CD8-positive, alpha-beta memory T cell (primary cell): ENCODE measurements around the gene RIC3. TPM values are rescaled to one million over a fixed set of nuclear protein-coding genes. Genes with fewer than 3 reads are reported as not detected.
A peak's percentile ranks its signal among the peaks of the same experiment; 100 is the strongest.
"Not testable (repeated sequence)": the region's sequence is repeated elsewhere in the genome, so short reads cannot be mapped to it uniquely, and the experiment has no call there.

ENCODE experiments used
- CTCF ChIA-PET: fragments of 350-600 bp; sonication (Branson Sonifier 250); formaldehyde crosslinking; loops from one replicate; lab custom pipeline; 2021; ENCODE audit warnings: antibody characterized with exemption; lab: Charles Lee
- POLR2A ChIA-PET: fragments of 350-600 bp; sonication (Branson Sonifier 250); formaldehyde crosslinking; loops from one replicate; lab custom pipeline; 2021; ENCODE audit warnings: antibody characterized with exemption; lab: Charles Lee
- DNase-seq, 5 donors: peaks; one replicate each; pipeline versions ENCODE4 v3.0.0 to v3.0.0-alpha.2; 2020 to 2022; ENCODE audit warnings: mixed read lengths in 1 of 5
- H3K27ac ChIP-seq: one replicate; pipeline ENCODE4 v1.7.0; 2013; ENCODE audit warnings: low read depth, mild to moderate bottlenecking, low read length, moderate library complexity
- H3K27me3 ChIP-seq: 2 replicates; pipeline ENCODE4 v1.7.0; 2013; ENCODE audit warnings: low read length, mild to moderate bottlenecking; ENCODE audit not compliant: insufficient read depth, poor library complexity, severe bottlenecking
- H3K36me3 ChIP-seq: 2 replicates; pipeline ENCODE4 v1.7.0; 2013; ENCODE audit warnings: mild to moderate bottlenecking, low read length, moderate library complexity; ENCODE audit not compliant: insufficient read depth
- H3K4me1 ChIP-seq: 2 replicates; pipeline ENCODE4 v1.7.0; 2013; ENCODE audit warnings: mild to moderate bottlenecking, low read length, moderate library complexity; ENCODE audit not compliant: insufficient read depth
- H3K4me3 ChIP-seq: 2 replicates; pipeline ENCODE4 v1.7.0; 2013; ENCODE audit warnings: mild to moderate bottlenecking, low read length
- H3K9me3 ChIP-seq: 2 replicates; pipeline ENCODE4 v1.7.0; 2013; ENCODE audit warnings: mild to moderate bottlenecking, low read length
- H3K27ac Mint-ChIP-seq, 8 donors: one replicate each; pipeline ENCODE4 v1.8.0; 2020 to 2021; ENCODE audit warnings: mixed read lengths in 8 of 8, mild to moderate bottlenecking in 6 of 8, inconsistent platforms in 3 of 8, moderate library complexity in 3 of 8
- H3K27me3 Mint-ChIP-seq, 2 donors: one replicate each; pipeline ENCODE4 v1.8.0; 2020 to 2021; ENCODE audit warnings: mixed read lengths in 2 of 2, mild to moderate bottlenecking in 1 of 2, moderate library complexity in 1 of 2
- H3K36me3 Mint-ChIP-seq, 3 donors: one replicate each; pipeline ENCODE4 v1.8.0; 2020 to 2021; ENCODE audit warnings: mixed read lengths in 3 of 3, inconsistent platforms in 1 of 3, mild to moderate bottlenecking in 1 of 3
- H3K4me1 Mint-ChIP-seq, 3 donors: one replicate each; pipeline ENCODE4 v1.8.0; 2020 to 2021; ENCODE audit warnings: mixed read lengths in 3 of 3, inconsistent platforms in 1 of 3, mild to moderate bottlenecking in 1 of 3
- H3K4me3 Mint-ChIP-seq, 7 donors: one replicate each; pipeline ENCODE4 v1.8.0; 2020 to 2021; ENCODE audit warnings: mixed read lengths in 7 of 7, mild to moderate bottlenecking in 6 of 7, moderate library complexity in 4 of 7, inconsistent platforms in 2 of 7
- H3K9me3 Mint-ChIP-seq, 5 donors: one replicate each; pipeline ENCODE4 v1.8.0; 2020 to 2022; ENCODE audit warnings: mixed read lengths in 5 of 5, mild to moderate bottlenecking in 3 of 5, moderate library complexity in 2 of 5, inconsistent platforms in 1 of 5
- polyA plus RNA-seq: library from polyadenylated mRNA; unstranded; fragments of 300-500 nt; fragmentation: Illumina TruSeq; gene quantifications from one replicate; pipeline ENCODE4 v1.2.3, GENCODE V29; 2021
- total RNA-seq, 2 experiments: library from RNA; stranded (reverse); gene quantifications; one replicate each; pipeline ENCODE4 v1.2.3, GENCODE V29; 2021

Gene RIC3
- total and polyA plus RNA-seq, 3 experiments from 2014 or later: 1.5 to 11.8 (median 9.4) TPM

DNA sequence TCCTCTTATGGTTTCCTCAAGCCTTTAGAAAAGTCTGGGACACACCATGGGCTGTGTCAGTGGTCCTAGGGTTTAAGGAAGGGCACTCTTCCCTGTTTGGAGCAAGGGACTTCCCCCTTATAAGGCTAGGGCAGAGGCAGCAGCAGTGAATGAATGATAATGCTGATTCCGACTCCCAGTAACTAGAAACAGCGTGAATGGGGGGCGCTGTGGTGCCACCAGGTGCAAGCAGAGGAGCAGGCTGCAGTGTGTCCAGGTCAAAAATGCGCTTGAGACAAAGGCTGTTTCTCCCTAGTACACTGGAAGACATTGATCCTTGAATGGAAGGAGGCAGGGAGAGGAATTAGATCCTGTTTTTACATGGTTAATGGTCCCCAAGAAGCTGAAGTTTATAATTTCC lies 11.6 kb upstream of the RIC3 start:
- H3K27ac Mint-ChIP-seq: peak overlapping the region in 1 of 8 donors; percentile 54
- DNase-seq: no peak
- POLR2A ChIA-PET: no interaction called here

DNA sequence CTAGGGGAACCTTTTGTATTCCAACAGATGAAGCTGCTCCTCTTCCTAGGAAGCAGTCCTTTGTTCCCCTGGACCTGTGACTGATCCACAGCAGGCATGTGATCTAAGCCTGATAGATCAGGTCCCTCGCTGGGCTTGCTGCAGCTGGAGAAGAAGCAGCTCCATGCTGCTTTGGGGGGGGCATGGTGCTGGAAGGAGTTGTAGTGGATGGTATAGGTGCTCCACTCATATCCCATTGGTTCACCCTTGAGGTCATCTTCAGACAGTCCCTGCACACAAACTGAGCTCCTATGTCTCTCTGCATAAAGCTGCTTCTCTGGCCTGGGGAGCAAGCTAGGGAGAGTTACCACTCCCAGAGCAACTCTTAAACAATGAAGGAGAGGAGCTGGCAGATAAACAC lies 9.5 kb upstream of the RIC3 start:
- Mint-ChIP-seq H3K4me1 (no peaks in the 10 kb centered on the region), H3K36me3 (no peaks in the 10 kb centered on the region), H3K27ac (no peak overlapping the region), H3K9me3 (no peaks in the 10 kb centered on the region), H3K27me3 (peaks cover 6 to 7% of the 10 kb centered on the region in 2 donors), H3K4me3 (no peak overlapping the region)
- DNase-seq: no peak
- no peaks in the 10 kb centered on the region for H3K27me3 ChIP-seq
- H3K4me3 ChIP-seq: no peak overlapping the region
- no peaks in the 10 kb centered on the region for H3K4me1 ChIP-seq
- H3K27ac ChIP-seq: no peak overlapping the region
- no peaks in the 10 kb centered on the region for H3K9me3 ChIP-seq
- ChIA-PET POLR2A (no interaction called here), CTCF (interaction anchor here (0.8 kb wide), 1 partner anchor 15 kb away, joined by 3 read pairs; no protein-coding TSS in a partner anchor)
- no peaks in the 10 kb centered on the region for H3K36me3 ChIP-seq

More for the DNA sequence above, 11.6 kb upstream of the RIC3 start:
- H3K9me3 ChIP-seq: no peaks in the 10 kb centered on the region
- no peak overlapping the region for H3K4me3 ChIP-seq
- H3K4me1 Mint-ChIP-seq: no peaks in the 10 kb centered on the region
- no peak overlapping the region for H3K27ac ChIP-seq
- peaks cover 4 to 8% of the 10 kb centered on the region in 2 donors for H3K27me3 Mint-ChIP-seq
- H3K27me3 ChIP-seq: no peaks in the 10 kb centered on the region
- CTCF ChIA-PET: interaction anchor here (0.8 kb wide), 1 partner anchor 13 kb away, joined by 3 read pairs; no protein-coding TSS in a partner anchor
- no peaks in the 10 kb centered on the region for H3K36me3 ChIP-seq
- H3K4me1 ChIP-seq: no peaks in the 10 kb centered on the region
- no peak overlapping the region for H3K4me3 Mint-ChIP-seq
- H3K9me3 Mint-ChIP-seq: no peaks in the 10 kb centered on the region
- H3K36me3 Mint-ChIP-seq: no peaks in the 10 kb centered on the region

DNA sequence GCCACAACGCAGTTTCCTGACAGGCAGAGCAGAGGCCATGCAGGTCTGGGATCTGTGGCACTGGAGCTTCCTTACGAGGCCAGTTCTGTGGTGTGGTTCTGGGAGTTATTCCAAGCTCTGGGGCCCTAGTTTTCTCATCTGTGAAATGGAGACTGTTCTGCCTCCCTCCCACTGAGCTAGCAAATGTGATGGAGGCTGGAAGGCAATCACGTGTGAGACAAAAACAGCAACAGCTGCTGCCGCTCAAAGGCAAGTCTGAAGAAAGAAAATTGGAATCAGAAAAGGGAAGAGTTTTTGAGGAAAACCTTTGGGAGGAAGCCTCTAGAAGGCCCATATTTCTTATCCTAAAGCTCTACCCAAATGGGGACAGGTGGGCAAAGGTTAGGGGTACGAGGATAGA lies 8.3 kb upstream of the RIC3 start:
- DNase-seq: no peak
- H3K4me3 Mint-ChIP-seq: no peak overlapping the region
- Histone ChIP-seq H3K36me3 (no peaks in the 10 kb centered on the region), H3K4me1 (no peaks in the 10 kb centered on the region), H3K27me3 (no peaks in the 10 kb centered on the region), H3K9me3 (no peaks in the 10 kb centered on the region), H3K4me3 (no peak overlapping the region), H3K27ac (no peak overlapping the region)
- H3K27ac Mint-ChIP-seq: no peak overlapping the region
- CTCF ChIA-PET: no interaction called here
- peaks cover 8 to 11% of the 10 kb centered on the region in 2 donors for H3K27me3 Mint-ChIP-seq
- H3K9me3 Mint-ChIP-seq: no peaks in the 10 kb centered on the region
- POLR2A ChIA-PET: no interaction called here
- H3K36me3 Mint-ChIP-seq: no peaks in the 10 kb centered on the region
- no peaks in the 10 kb centered on the region for H3K4me1 Mint-ChIP-seq

DNA sequence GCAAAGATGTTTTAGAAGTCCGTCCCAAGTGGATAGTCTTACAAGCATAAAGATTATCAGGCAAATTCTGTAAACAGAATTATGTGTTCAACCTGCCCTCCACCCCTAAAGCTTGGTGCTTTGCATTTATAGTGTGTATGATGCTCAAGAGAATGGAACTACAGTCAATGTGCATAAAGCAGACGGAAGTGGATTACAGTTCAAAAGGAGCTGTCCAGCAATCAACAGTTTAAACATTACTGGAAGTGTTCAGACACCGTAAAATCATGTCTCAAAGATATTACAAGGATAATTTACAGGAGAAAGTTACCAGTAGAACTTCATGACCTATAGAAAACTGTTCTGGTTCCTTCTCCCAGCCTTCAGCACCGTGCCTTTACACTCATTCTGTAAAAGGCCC lies 1.0 kb downstream of the RIC3 start:
- peak overlapping the region; percentile 66 for H3K4me3 ChIP-seq
- Mint-ChIP-seq H3K36me3 (peaks cover 4 to 5% (median 4%) of the 10 kb centered on the region in 3 donors), H3K9me3 (peaks cover 0 to 3% (median 0%) of the 10 kb centered on the region in 5 donors), H3K27me3 (peaks cover 40 to 42% of the 10 kb centered on the region in 2 donors), H3K4me1 (peaks cover 21 to 45% (median 40%) of the 10 kb centered on the region in 3 donors), H3K27ac (peak overlapping the region in 1 of 8 donors; percentile 50), H3K4me3 (peak overlapping the region in 6 of 7 donors; percentile 70 to 88 (median 79))
- H3K36me3 ChIP-seq: no peaks in the 10 kb centered on the region
- H3K27ac ChIP-seq: no peak overlapping the region
- H3K4me1 ChIP-seq: peaks cover 5% of the 10 kb centered on the region
- H3K9me3 ChIP-seq: no peaks in the 10 kb centered on the region
- ChIA-PET CTCF (no interaction called here), POLR2A (no interaction called here)
- no peak for DNase-seq
- H3K27me3 ChIP-seq: peaks cover 4% of the 10 kb centered on the region

DNA sequence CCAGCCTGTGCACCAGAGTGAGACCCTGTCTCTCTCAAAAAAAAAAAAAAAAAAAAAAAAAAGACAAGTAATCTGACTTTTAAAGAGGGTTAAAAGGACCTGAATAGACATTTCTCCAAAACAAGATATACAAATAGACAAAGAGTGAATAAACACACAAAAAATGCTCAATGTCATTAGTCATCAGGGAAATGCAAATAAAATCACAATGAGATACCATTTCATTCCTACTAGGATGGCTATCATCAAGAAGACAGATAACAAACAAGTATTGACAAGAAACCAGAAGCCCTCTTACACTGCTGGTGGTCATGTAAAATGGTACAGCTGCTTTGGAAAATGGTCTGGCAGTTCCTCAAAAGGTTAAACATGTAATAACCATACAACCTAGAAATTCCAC lies 4.1 kb downstream of the RIC3 start:
- Mint-ChIP-seq H3K9me3 (peaks cover 0 to 3% (median 0%) of the 10 kb centered on the region in 5 donors), H3K4me3 (peak overlapping the region in 1 of 7 donors; percentile 27), H3K36me3 (peaks cover 4 to 5% (median 4%) of the 10 kb centered on the region in 3 donors), H3K4me1 (peaks cover 21 to 45% (median 39%) of the 10 kb centered on the region in 3 donors), H3K27me3 (peaks cover 31 to 33% of the 10 kb centered on the region in 2 donors), H3K27ac (no peak overlapping the region)
- Histone ChIP-seq H3K9me3 (no peaks in the 10 kb centered on the region), H3K4me1 (peaks cover 5% of the 10 kb centered on the region), H3K36me3 (no peaks in the 10 kb centered on the region), H3K4me3 (no peak overlapping the region), H3K27me3 (peaks cover 3% of the 10 kb centered on the region), H3K27ac (no peak overlapping the region)
- ChIA-PET CTCF (no interaction called here), POLR2A (no interaction called here)
- DNase-seq: no peak

DNA sequence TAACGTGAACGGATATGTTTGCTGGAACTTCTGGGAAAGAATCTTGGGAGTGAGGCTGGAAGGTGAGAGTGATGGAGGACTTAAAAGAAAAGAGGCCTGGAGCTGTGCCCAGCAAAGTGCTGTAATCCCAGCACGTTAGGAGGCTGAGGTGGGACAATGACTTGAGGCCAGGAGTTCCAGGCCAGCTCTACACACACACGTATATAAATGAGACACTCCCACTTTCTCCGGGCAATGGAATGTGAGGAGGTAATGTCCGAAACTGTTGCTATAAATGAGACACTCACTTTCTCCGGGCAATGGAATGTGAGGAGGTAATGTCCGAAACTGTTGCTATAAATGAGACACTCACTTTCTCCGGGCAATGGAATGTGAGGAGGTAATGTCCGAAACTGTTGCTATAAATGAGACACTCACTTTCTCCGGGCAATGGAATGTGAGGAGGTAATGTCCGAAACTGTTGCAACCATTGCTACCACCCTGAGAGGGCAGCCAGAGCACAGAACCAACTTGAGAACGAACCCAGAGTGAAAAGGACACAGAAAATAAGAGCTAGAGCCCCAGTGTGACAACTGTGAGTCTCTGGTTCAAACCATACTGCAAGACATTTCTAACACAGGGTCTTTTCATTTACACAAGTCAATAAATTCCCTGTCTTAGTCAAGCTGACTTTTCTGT lies 7.1 kb downstream of the RIC3 start:
- CTCF ChIA-PET, H3K27me3 ChIP-seq, DNase-seq, POLR2A ChIA-PET, H3K4me3 Mint-ChIP-seq, H3K4me3 ChIP-seq, H3K9me3 Mint-ChIP-seq, H3K27ac ChIP-seq, H3K36me3 ChIP-seq, H3K9me3 ChIP-seq, H3K27me3 Mint-ChIP-seq, H3K4me1 ChIP-seq, H3K36me3 Mint-ChIP-seq: not testable (repeated sequence)
- peaks cover 5 to 21% (median 20%) of the 10 kb centered on the region in 3 donors for H3K4me1 Mint-ChIP-seq
- H3K27ac Mint-ChIP-seq: peak overlapping the region in 1 of 8 donors; percentile 64

DNA sequence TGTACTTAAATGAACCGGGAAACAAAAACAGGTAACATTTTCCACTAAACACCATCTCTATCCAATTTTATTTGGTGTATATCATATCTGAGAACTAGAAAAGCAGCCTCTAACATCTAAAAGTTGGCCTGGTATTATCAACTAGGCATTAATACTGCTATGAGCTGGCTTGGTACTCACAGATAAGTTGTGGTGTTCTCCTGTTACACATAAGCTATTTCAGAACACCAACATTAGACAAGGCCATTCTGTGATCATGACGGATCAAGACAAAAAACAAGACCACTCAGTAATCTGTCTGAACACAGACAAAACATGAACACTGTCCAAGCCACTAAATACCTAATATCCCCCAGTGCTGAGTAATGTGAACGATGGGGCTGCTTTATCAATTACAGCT lies 11.9 kb downstream of the RIC3 start:
- peaks cover 3 to 9% (median 3%) of the 10 kb centered on the region in 3 donors for H3K4me1 Mint-ChIP-seq
- H3K27me3 Mint-ChIP-seq: peaks cover 0 to 3% of the 10 kb centered on the region in 2 donors
- H3K27ac Mint-ChIP-seq: no peak overlapping the region
- no peaks in the 10 kb centered on the region for H3K9me3 Mint-ChIP-seq
- Histone ChIP-seq H3K27me3 (no peaks in the 10 kb centered on the region), H3K9me3 (no peaks in the 10 kb centered on the region), H3K27ac (no peak overlapping the region), H3K4me3 (no peak overlapping the region), H3K4me1 (no peaks in the 10 kb centered on the region), H3K36me3 (no peaks in the 10 kb centered on the region)
- CTCF ChIA-PET: no interaction called here
- H3K4me3 Mint-ChIP-seq: no peak overlapping the region
- H3K36me3 Mint-ChIP-seq: peaks cover 0 to 2% (median 0%) of the 10 kb centered on the region in 3 donors
- POLR2A ChIA-PET: no interaction called here
- no peak for DNase-seq

DNA sequence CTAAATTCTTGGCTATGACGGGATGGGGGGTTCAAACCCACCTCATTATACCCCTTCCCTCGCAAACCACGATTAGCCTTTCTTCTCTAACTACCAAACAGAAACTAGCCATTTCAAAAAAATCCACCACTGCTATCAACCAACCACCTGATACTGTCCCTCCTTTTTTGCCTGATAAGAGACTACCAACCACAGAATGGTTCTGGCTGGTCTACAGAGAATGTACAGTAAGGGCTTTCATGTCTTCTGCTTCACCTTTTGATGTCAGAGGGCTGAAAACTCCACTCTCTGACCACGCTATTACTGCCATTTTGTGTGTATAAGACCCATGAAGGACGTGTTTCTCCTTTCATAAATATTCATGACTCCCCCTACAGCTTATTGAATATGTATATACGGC lies 19.1 kb downstream of the RIC3 start:
- peaks cover 0 to 6% (median 2%) of the 10 kb centered on the region in 3 donors for H3K36me3 Mint-ChIP-seq
- no peaks in the 10 kb centered on the region for H3K4me1 ChIP-seq
- no peak overlapping the region for H3K27ac ChIP-seq
- peaks cover 0 to 1% (median 0%) of the 10 kb centered on the region in 3 donors for H3K4me1 Mint-ChIP-seq
- H3K4me3 Mint-ChIP-seq: no peak overlapping the region
- peaks cover 0 to 5% of the 10 kb centered on the region in 2 donors for H3K27me3 Mint-ChIP-seq
- ChIA-PET CTCF (no interaction called here), POLR2A (no interaction called here)
- H3K9me3 ChIP-seq: no peaks in the 10 kb centered on the region
- no peaks in the 10 kb centered on the region for H3K36me3 ChIP-seq
- no peak for DNase-seq
- no peak overlapping the region for H3K4me3 ChIP-seq
- H3K27ac Mint-ChIP-seq: no peak overlapping the region
- H3K27me3 ChIP-seq: no peaks in the 10 kb centered on the region
- peaks cover 0 to 4% (median 2%) of the 10 kb centered on the region in 5 donors for H3K9me3 Mint-ChIP-seq
